ENCODE data around the gene LRRTM4.

LRRTM4 gene

DNA sequence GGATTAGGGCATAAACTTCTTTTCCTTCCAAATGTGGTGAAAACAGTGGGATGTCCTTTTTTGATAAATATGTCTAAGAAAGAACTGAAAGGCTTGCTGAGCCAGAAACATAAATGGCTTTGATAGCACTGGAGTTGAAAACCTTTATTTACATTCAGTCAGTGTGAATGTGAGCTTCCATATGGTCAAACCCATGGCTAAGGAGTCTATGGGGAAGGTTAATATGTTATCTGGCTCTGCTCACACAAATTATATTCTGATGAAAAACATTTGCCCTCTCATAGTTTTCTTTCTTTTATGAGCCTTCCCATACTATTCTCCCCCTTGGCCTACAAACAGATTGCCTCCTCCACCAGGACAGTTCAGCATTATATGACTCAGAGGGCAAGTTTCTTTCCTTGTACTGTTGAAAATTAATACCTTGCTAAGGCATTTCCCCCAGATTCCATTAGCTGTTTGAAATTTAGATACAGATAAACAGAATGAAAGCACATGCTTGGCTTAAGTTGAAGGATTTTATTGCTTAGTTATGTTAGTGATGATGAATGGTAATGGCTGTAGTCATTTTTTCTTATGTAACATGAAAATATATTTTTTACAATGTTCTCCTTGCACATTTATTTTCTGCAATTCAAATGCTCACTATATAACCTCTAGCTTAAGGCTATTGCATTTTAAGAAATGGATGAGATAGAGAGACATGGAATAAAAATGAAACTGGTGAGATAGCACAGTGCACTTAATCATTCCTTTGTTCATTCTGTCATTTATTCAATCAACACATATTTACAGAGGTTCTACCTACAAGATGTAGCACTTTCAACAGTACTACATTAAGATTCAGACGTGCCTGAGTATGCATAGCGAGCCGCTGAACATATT is 544.1 kb downstream of the LRRTM4 start:
- no peak for DNase-seq

DNA sequence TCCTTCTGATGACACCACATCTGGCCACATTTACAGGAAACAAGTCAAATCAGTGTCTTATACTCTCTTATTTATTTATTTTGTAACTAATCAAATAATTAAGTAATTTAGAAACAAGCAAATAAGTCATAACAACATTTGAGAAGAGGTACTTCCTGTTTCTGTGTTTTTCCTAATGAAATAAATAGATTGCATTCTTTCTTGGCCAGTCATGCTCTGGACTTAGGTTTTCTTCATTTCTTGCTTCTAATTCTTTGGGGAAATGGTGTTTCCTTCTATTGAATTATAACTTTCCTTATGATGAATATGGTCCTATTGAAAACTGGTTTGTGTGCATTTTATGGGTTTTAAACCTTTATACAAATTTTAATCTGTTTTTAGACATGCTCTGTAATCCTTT is 546.4 kb downstream of the LRRTM4 start:
- no peak for DNase-seq

DNA sequence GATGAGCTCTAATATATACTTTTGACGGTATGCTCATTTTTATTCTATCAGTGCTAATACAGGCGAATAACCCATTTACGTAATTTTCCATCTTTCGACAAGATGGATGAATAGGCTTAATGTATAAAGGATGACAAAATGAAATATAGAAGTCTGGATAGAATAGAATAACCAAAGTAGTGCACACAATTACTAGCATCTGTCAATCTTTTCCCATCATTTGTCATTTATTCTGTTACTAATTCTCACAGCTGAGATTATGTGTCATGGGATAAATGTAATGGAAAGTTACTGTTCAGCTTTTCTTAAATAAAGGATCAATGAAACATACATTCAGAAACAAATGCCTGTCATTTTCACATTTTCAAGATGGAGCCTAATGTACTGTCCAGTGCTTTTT is 548.6 kb downstream of the LRRTM4 start:
- DNase-seq = no peak

DNA sequence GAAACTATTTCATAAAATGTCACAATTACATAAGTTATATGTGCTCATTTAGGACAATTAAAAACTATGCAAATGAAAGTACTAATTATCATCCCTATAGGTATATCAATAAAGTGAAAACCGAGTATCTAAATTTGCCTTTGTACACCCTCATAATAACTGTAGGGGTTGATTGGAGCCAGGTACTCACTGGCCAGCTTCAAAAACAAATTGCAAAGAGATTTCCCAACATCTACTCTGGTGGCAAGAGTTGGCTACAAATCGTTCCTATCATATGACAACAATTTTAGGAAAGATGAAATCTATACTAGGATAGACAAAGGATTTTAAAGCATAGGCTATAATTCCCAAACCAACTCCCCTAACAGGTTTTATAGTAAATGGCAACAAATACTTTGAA is 556.4 kb downstream of the LRRTM4 start:
- DNase-seq = no peak

DNA sequence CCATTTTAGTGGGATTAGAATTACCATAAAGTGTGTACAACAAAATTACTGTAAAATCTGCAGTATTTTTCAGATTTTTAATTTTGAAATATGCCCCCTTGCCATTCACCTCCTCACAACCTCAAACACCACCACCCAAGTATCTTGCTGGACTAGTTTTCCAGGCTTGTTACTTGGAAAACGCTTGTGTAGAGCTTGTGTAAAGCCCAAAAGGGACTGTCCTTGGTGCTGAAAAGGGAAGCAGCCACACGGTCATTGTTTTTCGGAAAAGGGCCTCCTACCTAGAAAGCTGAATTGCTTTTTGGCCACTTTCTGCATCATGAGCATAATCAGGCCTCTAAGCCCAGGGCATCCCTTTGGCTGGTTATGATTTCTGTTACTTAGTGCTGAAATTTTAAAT is 563.4 kb downstream of the LRRTM4 start:
- no peak for DNase-seq

DNA sequence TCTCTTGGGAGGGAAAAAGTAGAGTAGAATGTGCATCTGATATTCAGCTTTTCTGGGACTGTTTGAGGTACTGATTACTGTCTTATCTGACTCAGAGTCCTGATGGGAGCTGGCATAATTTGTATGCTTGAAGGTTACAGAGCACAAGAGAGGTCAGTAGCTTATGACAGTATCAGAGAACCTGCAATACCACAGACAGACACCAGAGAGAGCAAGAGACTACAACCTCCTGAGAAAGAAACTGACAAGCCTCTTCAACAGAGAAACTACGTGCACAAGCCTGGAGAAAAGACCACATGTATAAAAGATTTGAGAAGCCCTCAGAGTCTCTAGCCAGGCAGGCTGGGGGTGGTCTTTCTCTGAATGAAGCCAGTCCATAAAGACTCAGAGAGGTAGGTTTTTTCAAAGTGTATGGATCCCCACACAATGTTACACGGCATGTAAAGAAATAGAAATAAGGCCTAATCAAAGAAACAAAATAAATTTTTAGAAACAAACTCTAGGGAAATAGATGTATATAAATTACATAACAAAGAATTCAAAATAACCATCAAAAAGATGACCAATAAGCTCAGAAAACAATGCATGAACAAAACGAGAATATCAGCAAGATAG is 568.3 kb downstream of the LRRTM4 start:
- no peak for DNase-seq

DNA sequence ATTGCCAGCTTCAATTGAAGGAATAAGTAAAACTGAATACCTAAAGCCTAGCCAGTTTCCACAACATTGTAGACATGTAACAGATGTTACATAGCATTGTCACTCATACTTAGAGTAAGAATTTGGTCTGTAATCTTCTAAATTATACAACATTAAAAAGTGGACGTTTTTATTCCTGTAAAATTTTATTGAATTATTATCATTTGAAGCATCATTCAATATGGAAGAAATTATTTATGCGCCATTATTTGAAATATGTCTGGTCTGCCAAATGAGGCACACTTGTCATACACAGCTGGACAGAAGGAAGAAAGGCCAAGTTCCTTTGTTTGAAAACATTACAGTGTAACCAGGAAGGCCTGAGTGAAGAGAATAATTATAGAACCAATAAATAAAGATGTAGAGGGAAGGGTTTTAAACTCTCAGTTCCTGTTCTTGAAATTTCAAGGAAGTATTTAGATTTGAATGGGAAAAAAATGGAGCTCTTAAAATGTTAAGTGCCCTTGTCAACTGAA is 575.5 kb downstream of the LRRTM4 start:
- no peak for DNase-seq

DNA sequence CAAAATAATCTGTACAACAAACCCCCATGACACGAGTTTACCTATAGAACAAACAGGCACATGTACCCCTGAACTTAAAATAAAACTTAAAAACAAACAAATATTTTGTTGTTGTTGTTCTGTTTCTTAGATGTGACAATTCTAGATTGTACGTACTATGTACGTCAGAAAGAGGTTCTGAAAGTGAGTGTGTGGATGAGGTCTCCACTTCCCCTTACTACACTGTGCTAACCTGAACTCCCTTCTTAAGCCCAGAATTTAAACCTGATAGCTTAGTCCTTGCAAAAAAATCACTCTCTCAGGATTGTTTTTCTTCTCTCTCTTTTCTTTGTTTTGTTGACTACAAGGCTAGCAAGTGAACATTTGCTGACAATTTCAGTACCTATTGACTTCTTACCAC is 581.6 kb downstream of the LRRTM4 start:
- DNase-seq = no peak

DNA sequence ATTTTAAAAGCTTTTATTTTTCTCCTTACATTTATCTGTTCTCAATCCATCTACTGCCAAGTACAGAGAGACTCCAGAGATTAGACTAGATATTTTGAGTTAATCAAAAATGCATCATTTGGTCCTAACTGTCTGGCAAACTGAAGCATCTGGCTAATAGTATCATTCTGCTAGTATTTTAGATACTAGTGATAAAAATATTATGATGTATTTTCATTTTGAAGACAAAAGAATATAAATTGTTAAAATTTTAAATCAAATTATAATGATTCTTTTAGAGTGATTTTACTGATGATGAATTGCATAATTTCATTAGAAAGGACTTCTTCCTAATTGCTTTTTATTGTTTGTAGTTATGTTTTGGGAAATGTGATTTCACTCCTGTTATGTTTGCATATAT is 584.0 kb downstream of the LRRTM4 start:
- DNase-seq = no peak

DNA sequence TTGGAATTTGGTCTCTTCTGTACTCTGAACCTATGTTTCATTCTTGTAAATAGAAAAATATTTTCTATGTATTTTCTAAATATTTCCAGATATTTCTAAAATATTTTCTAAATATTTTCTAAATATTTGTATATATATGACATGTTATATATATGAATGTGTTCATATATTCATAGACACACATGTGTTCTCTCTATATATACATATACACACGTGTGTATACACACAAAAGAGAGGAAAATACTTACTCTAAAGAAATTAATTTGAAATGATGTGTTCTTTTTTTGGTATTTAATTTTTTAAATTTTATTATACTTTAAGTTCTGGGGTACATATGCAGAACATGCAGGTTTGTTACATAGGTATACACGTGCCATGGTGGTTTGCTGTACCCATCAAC is 589.6 kb downstream of the LRRTM4 start:
- DNase-seq = no peak

DNA sequence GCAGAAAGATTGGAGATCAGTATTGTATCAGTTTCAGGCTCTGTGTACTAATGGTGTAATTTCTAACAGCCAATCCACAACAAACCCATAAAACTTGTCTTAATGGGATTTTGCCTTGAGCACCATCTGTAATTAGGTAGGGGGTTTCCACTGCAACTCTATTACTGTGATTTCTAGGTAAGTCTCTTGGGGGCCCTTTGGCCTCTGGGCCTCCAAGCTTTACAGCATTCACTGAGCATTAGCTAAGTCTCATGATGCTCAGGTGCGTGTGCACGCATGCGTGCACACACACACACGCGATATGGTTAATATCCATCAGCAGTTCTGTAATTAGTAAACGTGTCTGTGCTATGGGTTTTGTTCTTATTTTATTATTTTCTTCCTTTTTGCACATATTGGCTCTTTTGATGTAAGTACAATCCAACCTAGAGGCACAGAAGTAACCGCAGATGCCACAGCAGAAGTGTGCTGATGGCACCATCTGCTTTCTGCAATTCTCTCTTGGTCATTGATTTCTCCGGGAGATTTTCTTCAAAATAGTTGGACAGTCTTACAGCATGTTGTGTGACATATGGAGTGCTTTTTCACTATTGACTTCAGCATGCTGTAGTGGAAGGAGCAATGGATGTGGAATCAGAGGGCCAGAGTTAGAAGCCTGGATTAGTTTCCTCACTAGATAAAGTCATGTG is 592.0 kb downstream of the LRRTM4 start:
- no peak for DNase-seq

DNA sequence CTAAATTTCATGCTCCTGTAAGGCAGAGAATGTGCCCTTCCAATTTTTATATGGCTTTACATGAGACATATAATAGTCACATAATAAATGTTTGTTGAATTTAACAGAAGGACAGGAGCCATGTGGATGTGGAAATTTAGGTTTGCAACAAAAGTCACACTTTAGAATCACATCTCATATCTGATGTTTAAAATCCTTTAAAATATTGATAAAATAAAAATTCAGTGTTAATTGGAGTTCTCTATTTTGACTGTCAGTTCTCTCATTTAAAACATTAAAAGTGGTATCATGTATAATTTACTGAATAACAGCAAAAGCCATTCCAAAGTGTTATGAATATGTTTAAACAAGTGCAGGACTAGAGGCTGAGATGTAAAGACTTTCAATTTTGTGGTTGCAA is 594.1 kb downstream of the LRRTM4 start:
- no peak for DNase-seq

DNA sequence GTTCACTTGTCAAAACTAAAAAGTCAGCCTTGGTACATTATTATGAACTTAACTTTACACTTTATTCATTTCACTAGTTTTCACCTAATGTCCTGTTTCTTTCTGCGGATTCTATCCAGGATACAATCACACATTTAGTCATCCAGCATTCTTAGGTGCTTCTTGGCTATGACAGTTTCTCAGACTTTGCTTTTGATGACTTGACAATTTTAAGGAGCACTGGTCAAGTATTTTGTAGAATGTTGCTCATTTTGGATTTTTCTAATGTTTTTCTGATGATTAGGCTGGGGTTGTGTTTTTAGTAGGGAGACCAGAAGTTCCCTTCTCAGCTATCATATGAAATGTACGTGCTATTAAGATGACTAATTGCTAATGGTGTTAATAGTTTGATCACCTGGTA is 601.2 kb downstream of the LRRTM4 start:
- DNase-seq = no peak

DNA sequence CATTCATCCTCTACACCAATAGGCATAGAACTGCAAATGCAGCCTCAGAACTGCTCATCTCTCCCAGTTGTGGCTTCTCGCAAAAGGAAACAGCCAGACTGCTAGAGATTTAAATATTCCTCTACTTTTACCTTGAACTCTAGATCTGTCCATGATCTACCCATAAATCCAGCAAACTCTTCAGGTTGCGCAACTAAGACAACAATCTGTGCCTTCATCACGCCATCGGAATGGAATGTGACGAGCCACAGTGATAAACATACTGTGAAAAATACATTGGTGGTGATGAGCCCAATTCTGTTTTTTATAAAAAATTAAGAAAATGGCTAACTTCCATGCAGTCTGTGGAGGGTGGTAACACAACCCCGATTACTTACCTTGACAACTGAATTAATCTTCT is 626.7 kb downstream of the LRRTM4 start:
- no peak for DNase-seq

DNA sequence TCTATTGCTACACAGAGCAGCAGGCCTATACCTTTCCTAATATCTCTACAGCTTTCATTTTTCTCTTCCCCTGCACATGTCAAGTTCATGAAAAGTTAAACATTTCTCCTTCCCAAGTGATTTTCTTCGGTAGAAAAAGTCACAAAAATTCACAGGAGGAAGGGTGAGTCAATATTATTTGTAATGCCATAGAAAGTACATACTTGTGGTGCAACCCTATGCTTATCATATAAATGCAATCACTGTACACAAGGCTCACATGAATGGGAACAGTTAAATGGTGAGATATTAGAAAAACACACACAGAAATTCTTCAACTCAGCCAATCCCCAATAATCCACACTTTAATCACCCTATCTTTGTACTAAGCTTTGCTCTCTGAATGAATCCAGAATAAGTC is 651.6 kb downstream of the LRRTM4 start:
- no peak for DNase-seq

DNA sequence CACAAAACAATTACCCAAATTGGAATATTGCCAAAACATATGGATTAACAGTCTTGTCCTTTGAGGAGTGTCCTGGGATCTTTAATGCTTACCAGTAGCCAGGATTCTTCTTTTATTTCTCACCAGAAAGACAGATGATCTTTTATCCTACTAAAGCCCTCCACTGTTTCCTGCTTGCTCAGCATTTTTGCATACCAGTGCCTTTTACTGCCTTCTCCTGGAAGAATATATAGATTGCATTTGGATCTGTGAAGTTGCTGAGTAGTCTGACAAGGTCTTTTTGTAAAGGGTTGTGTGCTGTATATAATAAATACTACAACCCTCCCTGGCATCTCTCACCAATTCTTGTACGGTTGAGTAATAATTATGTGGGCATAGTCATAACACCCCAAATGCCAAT is 652.2 kb downstream of the LRRTM4 start:
- no peak for DNase-seq

DNA sequence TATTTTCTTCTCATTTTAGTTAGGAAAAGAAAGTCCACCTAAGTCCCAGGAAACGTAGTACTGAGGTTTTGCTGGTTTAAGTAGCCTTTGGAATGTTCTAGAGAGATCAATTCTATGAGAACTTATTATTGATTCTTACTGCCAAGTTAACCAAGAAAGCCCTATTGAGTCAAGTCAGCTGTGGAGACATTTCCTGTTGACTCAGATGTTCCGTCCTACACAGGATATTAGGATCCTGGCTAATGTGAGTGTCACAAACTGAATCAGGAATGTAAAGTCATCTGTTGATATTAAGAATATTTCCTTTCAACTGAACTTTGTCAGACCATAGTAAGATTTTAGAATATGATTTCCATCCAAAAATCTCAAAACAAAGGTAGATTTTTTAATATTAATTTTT is 654.3 kb downstream of the LRRTM4 start:
- DNase-seq = no peak

DNA sequence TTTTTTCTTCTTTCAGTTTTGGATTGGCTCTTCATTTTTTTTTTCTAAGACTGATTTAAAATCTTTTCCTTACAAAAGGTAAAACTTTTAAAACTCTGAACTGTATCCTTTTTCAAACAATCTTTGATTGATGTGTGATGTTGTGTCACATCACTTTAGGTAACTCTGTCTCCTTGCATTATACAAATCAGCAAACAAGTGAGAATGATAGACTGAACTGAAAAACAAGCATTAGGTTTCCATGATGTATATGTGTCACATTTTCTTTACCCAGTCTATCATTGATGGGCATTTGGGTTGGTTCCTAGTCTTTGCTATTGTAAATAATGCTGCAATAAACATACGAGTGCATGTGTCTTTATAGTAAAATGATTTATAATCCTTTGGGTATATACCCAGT is 655.7 kb downstream of the LRRTM4 start:
- DNase-seq = no peak

DNA sequence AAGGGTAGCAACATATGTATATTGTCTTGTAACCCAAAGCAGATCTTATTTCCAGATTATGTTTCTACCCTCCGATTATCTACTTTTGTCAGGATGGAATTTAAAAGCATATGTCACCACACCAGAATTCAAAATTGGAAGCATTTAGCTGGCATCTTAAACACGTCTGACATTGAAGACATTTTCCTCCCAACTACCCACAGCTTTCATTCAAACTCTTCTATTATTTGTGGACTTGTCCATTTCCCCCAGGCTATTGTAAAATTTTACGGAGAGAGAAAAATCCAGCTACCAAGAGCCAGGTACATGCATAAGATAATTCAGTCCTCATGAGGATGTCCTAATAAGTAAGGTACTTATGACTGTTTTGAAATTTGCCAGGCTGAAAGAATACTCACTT is 659.3 kb downstream of the LRRTM4 start:
- DNase-seq = no peak

DNA sequence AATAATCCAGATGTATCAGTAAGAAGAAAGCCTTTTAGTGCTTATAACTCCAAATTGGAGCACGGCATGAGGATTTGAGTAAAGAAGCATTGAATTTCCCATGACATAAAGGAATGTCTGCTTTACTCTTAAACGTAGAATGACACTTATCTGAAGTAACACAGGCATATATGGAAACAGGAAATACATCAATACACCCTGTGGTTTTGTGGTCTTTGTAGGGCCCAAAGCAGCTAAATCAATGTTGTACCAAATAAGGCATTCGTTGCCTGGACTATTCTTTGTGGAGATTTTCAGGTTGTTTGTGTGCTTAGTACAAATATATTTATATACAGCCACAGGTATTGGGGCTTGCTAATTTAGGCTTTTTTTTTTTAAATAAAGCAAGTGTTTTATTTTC is 660.5 kb downstream of the LRRTM4 start:
- DNase-seq = no peak

DNA sequence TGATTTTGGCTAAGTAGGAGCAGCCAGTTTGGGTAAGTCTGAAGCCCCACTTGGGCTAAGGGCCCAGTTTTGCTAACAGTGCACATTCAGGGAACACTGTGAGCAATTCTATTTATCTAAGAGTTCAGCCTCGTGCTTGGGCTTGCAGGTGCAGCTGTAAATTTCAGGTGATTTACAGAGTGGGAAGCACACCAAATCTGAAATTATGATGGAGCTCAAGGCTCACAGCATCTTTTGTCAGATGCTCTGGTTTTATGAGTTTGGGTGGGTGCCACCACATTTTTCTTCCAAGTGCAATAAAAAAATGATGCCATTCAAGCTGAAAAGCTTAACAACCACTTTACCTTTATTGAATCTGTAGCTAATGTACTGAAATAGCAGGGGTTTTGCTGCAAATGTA is 671.2 kb downstream of the LRRTM4 start:
- DNase-seq = no peak

DNA sequence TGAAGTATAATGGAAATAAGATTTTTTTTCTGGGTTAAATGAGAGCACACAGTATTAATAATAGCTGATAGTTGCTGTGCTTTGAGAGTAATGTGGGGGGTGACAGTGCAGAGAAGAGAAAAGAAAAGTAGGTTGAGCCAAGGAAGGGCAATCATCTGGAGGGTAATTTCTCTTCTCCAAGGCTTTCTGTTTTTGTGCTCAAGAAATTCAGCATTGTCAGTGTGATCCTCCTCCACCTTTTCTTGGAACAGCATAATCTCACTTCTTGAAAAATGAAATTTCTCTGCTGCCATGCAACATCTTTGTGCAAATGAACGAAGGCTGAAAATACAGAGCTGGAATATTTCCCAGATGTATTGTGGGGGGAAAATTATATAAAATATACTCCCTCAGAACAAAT is 673.1 kb downstream of the LRRTM4 start:
- DNase-seq = no peak

DNA sequence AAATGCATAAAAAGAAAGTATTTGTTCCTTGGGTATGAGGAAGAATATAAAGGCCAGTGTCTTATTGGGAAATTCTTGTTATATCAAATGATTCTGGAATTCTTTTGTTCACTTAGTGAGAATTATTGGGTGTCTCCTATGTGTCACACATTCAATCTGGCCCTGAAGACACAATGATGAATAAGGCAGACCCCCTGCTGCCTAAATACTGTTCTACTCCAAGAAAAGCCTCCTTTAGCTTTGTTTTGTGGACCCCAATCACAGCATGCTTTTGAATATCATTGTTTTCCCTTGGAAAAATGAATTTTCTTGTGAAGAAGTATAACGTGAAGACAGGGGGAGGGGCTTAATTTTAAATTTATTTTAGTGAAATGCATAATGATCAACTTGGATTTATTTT is 682.4 kb downstream of the LRRTM4 start:
- DNase-seq = no peak

Data from stimulated activated CD4-positive, alpha-beta T cell treated with anti-CD3 and anti-CD28 coated beads, Interleukin-4, amount 100 ng/mL, for 24 hours (primary cell).